Activated CD4-positive, alpha-beta T cell treated with anti-CD3 and anti-CD28 coated beads, Interleukin-2, Interleukin-6, amounts not matched to agents 100 ng/mL and 50 ng/mL, durations not matched to agents 16 hours and 8 hours (primary cell): Measurements from ENCODE around the gene PSMB8.
A peak's percentile ranks its signal among the peaks of the same experiment; 100 is the strongest.
"Not testable (repeated sequence)": the region's sequence is repeated elsewhere in the genome, so short reads cannot be mapped to it uniquely, and the experiment has no call there.

Experiments
- DNase-seq: peaks from one replicate; pipeline ENCODE4 v3.0.0-alpha.2; 2020

PSMB8 gene

GRCh38 chr6:32843979-32844838, at the start of gene PSMB8:
Gene PSMB8 (minus strand): TSS chr6:32844047. CDS start chr6:32843996, 51 bp downstream.
- DNase-seq = peak; percentile 99

- DNase-seq = no peak
These were observed 47.0 kb upstream of the PSMB8 start for GRCh38 chr6:32890831-32891230.

GRCh38 chr6:32889533-32889932, 45.7 kb upstream of the PSMB8 start:
- no peak for DNase-seq

- no peak for DNase-seq
These were observed 44.7 kb upstream of the PSMB8 start for GRCh38 chr6:32888576-32888975.

- DNase-seq = no peak
These were observed 43.8 kb upstream of the PSMB8 start for GRCh38 chr6:32887616-32888015.

- DNase-seq = no peak
These were observed 43.0 kb upstream of the PSMB8 start for GRCh38 chr6:32886681-32887383.

GRCh38 chr6:32885698-32886286, 41.9 kb upstream of the PSMB8 start:
- DNase-seq = peak; percentile 79

- DNase-seq = no peak
These were observed 39.9 kb upstream of the PSMB8 start for GRCh38 chr6:32883789-32884188.

GRCh38 chr6:32882879-32883250, 39.0 kb upstream of the PSMB8 start:
- DNase-seq = no peak

GRCh38 chr6:32880962-32881361, 37.1 kb upstream of the PSMB8 start:
- not testable (repeated sequence) for DNase-seq

- no peak for DNase-seq
These were observed 35.8 kb upstream of the PSMB8 start for GRCh38 chr6:32879691-32880090.

GRCh38 chr6:32876603-32877002, 32.8 kb upstream of the PSMB8 start:
- no peak for DNase-seq

- DNase-seq = not testable (repeated sequence)
These were observed 30.1 kb upstream of the PSMB8 start for GRCh38 chr6:32873947-32874346.

- DNase-seq = peak; percentile 88
These were observed 24.5 kb upstream of the PSMB8 start for GRCh38 chr6:32868257-32868788.

- no peak for DNase-seq
These were observed 23.9 kb upstream of the PSMB8 start for GRCh38 chr6:32867554-32868256.

GRCh38 chr6:32867022-32867477, 23.2 kb upstream of the PSMB8 start:
- no peak for DNase-seq

- no peak for DNase-seq
These were observed 22.0 kb upstream of the PSMB8 start for GRCh38 chr6:32865724-32866443.

GRCh38 chr6:32862725-32863124, 18.9 kb upstream of the PSMB8 start:
- DNase-seq = no peak

- no peak for DNase-seq
These were observed 16.8 kb upstream of the PSMB8 start for GRCh38 chr6:32860674-32861073.

GRCh38 chr6:32858194-32858593, 14.3 kb upstream of the PSMB8 start:
- no peak for DNase-seq

- DNase-seq = no peak
These were observed 13.5 kb upstream of the PSMB8 start for GRCh38 chr6:32857156-32857891.
